Measurements from ENCODE around the gene ADSS2.

ADSS2 gene

GRCh38 chr1:244445320-244446181, 6.2 kb downstream of the ADSS2 start:
- Histone ChIP-seq H2AFZ (ENCODE audit: low read length) (no peak overlapping the region), H3K9ac (ENCODE audit: low read depth, low read length, poor library complexity, severe bottlenecking) (peak overlapping the region; percentile 96), H4K20me1 (ENCODE audit: insufficient read depth, low read length, poor library complexity, severe bottlenecking) (peaks cover 69% of the 10 kb centered on the region), H3K79me2 (ENCODE audit: insufficient read depth, low read length) (peaks cover 96% of the 10 kb centered on the region), H3K9me3 (ENCODE audit: insufficient read depth, low read depth, low read length) (no peaks in the 10 kb centered on the region), H3F3A (ENCODE audit: low read depth) (no peaks in the 10 kb centered on the region), H3K4me3 (ENCODE audit: low read length, poor library complexity, severe bottlenecking) (peak overlapping the region; percentile 100), H3K9me2 (replicated peaks; ENCODE audit: low read depth, low read length) (no peaks in the 10 kb centered on the region), H3K4me1 (ENCODE audit: insufficient read depth, low read length, poor library complexity, severe bottlenecking) (peaks cover 59% of the 10 kb centered on the region), H3K27me3 (ENCODE audit: insufficient read depth, low read length, poor library complexity, severe bottlenecking) (no peaks in the 10 kb centered on the region), H3K36me3 (ENCODE audit: insufficient read depth, low read length) (no peaks in the 10 kb centered on the region), H3K4me2 (ENCODE audit: low read depth, low read length, poor library complexity, severe bottlenecking) (peak overlapping the region; percentile 99)
- TF ChIP-seq EZH2phosphoT487 (IDR thresholded peaks at IDR 0.05; ENCODE audit: borderline replicate concordance): no peak
- no peak for TF ChIP-seq CTCF (conservative IDR thresholded peaks at IDR 0.05; ENCODE audit: low read length)

- H3K4me1 ChIP-seq (ENCODE audit: insufficient read depth, low read length, poor library complexity, severe bottlenecking): peaks cover 54% of the 10 kb centered on the region
Observed at GRCh38 chr1:244444854-244445253, 6.9 kb downstream of the ADSS2 start.

GRCh38 chr1:244442850-244443249, 8.9 kb downstream of the ADSS2 start:
- Histone ChIP-seq H3K4me1 (ENCODE audit: insufficient read depth, low read length, poor library complexity, severe bottlenecking) (peaks cover 38% of the 10 kb centered on the region), H3K9me3 (ENCODE audit: insufficient read depth, low read depth, low read length) (no peaks in the 10 kb centered on the region), H3K27me3 (ENCODE audit: insufficient read depth, low read length, poor library complexity, severe bottlenecking) (no peaks in the 10 kb centered on the region), H3K4me2 (ENCODE audit: low read depth, low read length, poor library complexity, severe bottlenecking) (no peak overlapping the region), H2AFZ (ENCODE audit: low read length) (no peak overlapping the region), H3K9ac (ENCODE audit: low read depth, low read length, poor library complexity, severe bottlenecking) (no peak overlapping the region), H4K20me1 (ENCODE audit: insufficient read depth, low read length, poor library complexity, severe bottlenecking) (peaks cover 48% of the 10 kb centered on the region), H3K36me3 (ENCODE audit: insufficient read depth, low read length) (no peaks in the 10 kb centered on the region), H3K9me2 (replicated peaks; ENCODE audit: low read depth, low read length) (no peaks in the 10 kb centered on the region), H3K79me2 (ENCODE audit: insufficient read depth, low read length) (peaks cover 87% of the 10 kb centered on the region), H3F3A (ENCODE audit: low read depth) (no peaks in the 10 kb centered on the region), H3K4me3 (ENCODE audit: low read length, poor library complexity, severe bottlenecking) (no peak overlapping the region)
- TF ChIP-seq CTCF (conservative IDR thresholded peaks at IDR 0.05; ENCODE audit: low read length) (no peak), EZH2phosphoT487 (IDR thresholded peaks at IDR 0.05; ENCODE audit: borderline replicate concordance) (no peak)

More at GRCh38 chr1:244444854-244445253, 6.9 kb downstream of the ADSS2 start:
- Histone ChIP-seq H2AFZ (ENCODE audit: low read length) (no peak overlapping the region), H3K4me2 (ENCODE audit: low read depth, low read length, poor library complexity, severe bottlenecking) (peak overlapping the region; percentile 99), H3K9me2 (replicated peaks; ENCODE audit: low read depth, low read length) (no peaks in the 10 kb centered on the region), H3F3A (ENCODE audit: low read depth) (no peaks in the 10 kb centered on the region), H3K36me3 (ENCODE audit: insufficient read depth, low read length) (no peaks in the 10 kb centered on the region), H3K9me3 (ENCODE audit: insufficient read depth, low read depth, low read length) (no peaks in the 10 kb centered on the region), H3K27me3 (ENCODE audit: insufficient read depth, low read length, poor library complexity, severe bottlenecking) (no peaks in the 10 kb centered on the region), H3K9ac (ENCODE audit: low read depth, low read length, poor library complexity, severe bottlenecking) (peak overlapping the region; percentile 45), H4K20me1 (ENCODE audit: insufficient read depth, low read length, poor library complexity, severe bottlenecking) (peaks cover 64% of the 10 kb centered on the region), H3K4me3 (ENCODE audit: low read length, poor library complexity, severe bottlenecking) (peak overlapping the region; percentile 17), H3K79me2 (ENCODE audit: insufficient read depth, low read length) (peaks cover 96% of the 10 kb centered on the region)
- TF ChIP-seq EZH2phosphoT487 (IDR thresholded peaks at IDR 0.05; ENCODE audit: borderline replicate concordance) (no peak), CTCF (conservative IDR thresholded peaks at IDR 0.05; ENCODE audit: low read length) (no peak)

All from Loucy (cell line).